Central memory CD8-positive, alpha-beta T cell (primary cell): ENCODE measurements around the gene ABCA2.

Source experiments
- ATAC-seq: fragments of 150-1000 bp; cut with Tn5 transposase; replicated peaks from 2 replicates; pipeline ENCODE4 v1.10.0; 2022; ENCODE audit warnings: mild to moderate bottlenecking, moderate FRiP score, moderate number of reproducible peaks; ENCODE audit not compliant: poor library complexity, severe bottlenecking; ENCODE audit errors: extremely low read depth
- DNase-seq, 2 donors: peaks; one replicate each; pipeline ENCODE4 v3.0.0; 2021; ENCODE audit warnings: low spot score in 2 of 2
- H3K27ac Mint-ChIP-seq: one replicate; pipeline ENCODE4 v1.8.0; 2022; ENCODE audit warnings: low read depth, mild to moderate bottlenecking, moderate library complexity, mixed read lengths
- H3K27me3 Mint-ChIP-seq: one replicate; pipeline ENCODE4 v1.8.0; 2022; ENCODE audit warnings: mixed read lengths
- H3K36me3 Mint-ChIP-seq: one replicate; pipeline ENCODE4 v1.8.0; 2022; ENCODE audit warnings: mild to moderate bottlenecking, moderate library complexity, mixed read lengths; ENCODE audit not compliant: insufficient read depth
- H3K4me1 Mint-ChIP-seq: one replicate; pipeline ENCODE4 v1.8.0; 2022; ENCODE audit warnings: mixed read lengths
- H3K4me3 Mint-ChIP-seq: one replicate; pipeline ENCODE4 v1.8.0; 2022; ENCODE audit warnings: mild to moderate bottlenecking, moderate library complexity, mixed read lengths
- H3K9me3 Mint-ChIP-seq: one replicate; pipeline ENCODE4 v1.8.0; 2022; ENCODE audit warnings: mixed read lengths

Gene ABCA2

DNA sequence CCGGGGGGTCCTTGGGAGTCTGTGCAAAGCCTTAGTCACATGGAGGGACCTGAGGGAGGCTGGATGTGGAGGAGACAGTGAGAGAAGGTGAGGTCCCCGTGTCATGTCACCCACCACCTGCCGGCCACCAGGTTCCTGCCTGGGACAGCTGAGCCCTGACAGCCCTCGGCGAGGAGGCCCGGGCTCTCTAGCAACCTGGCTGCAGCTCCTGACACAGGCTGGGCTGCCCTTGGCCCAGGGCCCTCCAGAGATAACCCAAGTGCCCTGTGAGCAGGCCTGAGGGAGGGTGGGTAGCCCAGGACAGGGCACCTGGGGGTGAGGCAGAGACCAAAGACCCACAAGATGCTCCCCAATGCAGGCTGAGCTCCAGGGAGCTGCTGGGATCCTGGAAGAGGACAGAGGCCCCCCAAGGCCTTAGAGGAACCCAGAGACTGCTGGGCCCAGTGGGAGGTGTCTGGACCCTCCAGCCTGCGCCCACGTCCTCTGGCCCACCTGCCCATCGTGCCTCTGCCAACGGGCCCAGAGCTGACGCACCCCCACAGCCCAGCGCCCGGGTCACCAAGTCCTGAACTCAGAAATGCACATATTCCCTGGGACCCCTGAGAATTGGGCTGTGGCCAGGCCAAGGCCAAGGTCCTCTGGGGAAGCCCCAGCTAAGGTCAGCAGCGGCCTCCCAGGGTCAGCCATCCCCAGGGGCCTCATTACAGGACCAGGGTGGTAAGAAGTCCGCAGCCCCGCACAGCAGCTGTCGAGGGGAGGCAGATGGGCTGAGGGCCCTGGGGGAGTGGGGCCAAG, 59.5 kb downstream of the ABCA2 start:
- H3K36me3 Mint-ChIP-seq: peaks cover 11% of the 10 kb centered on the region
- peaks cover 32% of the 10 kb centered on the region for H3K4me1 Mint-ChIP-seq
- DNase-seq (no peak), ATAC-seq (no peak)
- no peaks in the 10 kb centered on the region for H3K27me3 Mint-ChIP-seq
- H3K27ac Mint-ChIP-seq: no peak overlapping the region
- no peak overlapping the region for H3K4me3 Mint-ChIP-seq
- H3K9me3 Mint-ChIP-seq: no peaks in the 10 kb centered on the region

DNA sequence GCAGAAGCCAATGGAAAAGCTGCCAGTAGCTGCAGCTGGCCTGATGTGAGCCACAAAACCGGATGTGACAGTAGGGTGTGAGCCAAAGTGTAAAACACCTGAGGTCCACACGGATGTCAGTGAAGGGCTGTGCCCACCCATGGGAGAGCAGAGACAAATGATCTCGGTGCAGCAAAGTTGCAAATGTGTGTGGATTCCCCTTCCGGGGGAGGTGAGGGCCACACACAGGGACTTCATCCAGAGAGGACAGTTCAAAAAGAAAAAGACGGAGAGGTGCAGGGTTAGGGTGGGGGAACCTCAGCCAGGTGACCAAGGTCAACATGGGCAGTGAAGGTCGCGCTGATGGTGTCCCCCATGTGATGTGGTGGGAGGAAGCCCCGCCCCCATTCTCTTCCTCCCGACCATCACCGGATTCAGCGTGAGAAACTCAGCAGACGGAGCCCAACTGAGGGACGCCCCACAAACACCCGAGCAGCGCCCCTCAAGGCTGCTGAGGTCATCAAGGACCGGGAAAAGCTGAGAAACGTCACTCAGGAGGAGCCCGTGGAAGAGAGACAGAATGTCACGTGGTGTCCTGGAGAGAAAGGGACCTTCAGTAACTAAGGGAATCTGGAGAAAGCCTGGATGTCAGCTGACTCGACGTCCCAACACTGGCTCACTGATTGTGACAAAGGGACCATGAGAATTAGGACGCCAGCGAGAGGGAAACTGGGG, 62.1 kb downstream of the ABCA2 start:
- peak in 1 of 2 donors; percentile 51 for DNase-seq

DNA sequence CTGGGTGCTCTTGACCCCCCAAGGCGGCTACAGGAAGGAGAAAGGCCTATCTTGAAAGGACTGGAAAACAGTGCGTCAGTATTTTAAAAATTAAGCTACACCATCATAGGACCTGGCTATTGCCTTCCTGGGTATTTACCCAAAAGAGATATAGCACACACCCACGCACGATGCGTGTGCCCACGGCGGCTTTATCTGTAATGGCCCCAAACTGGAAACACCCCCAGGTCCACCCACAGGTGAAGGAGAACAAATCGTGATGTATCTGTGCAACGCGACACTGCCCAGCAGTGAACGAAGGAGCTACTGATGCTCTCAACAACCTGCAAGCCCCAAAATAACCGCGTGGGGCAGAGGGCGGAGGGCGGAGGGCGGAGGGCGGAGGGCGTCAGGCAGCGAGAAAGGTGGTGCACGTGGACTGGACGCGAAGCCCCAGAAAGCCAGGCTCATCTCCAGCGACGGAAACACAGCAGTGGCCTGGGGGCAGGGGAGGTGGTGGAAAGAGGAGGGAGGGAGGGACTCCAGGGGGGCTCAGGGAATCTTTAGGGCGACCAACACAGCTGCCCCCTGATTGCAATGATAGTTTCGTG, 63.1 kb downstream of the ABCA2 start:
- Mint-ChIP-seq H3K9me3 (no peaks in the 10 kb centered on the region), H3K4me3 (no peak overlapping the region), H3K36me3 (peaks cover 12% of the 10 kb centered on the region), H3K27ac (peak overlapping the region; percentile 93), H3K4me1 (peaks cover 56% of the 10 kb centered on the region), H3K27me3 (no peaks in the 10 kb centered on the region)
- DNase-seq: no peak
- ATAC-seq: no peak

More for the DNA sequence above, 62.1 kb downstream of the ABCA2 start:
- peak overlapping the region; percentile 93 for H3K27ac Mint-ChIP-seq
- no peaks in the 10 kb centered on the region for H3K27me3 Mint-ChIP-seq
- H3K9me3 Mint-ChIP-seq: no peaks in the 10 kb centered on the region
- H3K4me1 Mint-ChIP-seq: peaks cover 52% of the 10 kb centered on the region
- peak; percentile 76 for ATAC-seq
- peak overlapping the region; percentile 77 for H3K4me3 Mint-ChIP-seq
- H3K36me3 Mint-ChIP-seq: peaks cover 11% of the 10 kb centered on the region

DNA sequence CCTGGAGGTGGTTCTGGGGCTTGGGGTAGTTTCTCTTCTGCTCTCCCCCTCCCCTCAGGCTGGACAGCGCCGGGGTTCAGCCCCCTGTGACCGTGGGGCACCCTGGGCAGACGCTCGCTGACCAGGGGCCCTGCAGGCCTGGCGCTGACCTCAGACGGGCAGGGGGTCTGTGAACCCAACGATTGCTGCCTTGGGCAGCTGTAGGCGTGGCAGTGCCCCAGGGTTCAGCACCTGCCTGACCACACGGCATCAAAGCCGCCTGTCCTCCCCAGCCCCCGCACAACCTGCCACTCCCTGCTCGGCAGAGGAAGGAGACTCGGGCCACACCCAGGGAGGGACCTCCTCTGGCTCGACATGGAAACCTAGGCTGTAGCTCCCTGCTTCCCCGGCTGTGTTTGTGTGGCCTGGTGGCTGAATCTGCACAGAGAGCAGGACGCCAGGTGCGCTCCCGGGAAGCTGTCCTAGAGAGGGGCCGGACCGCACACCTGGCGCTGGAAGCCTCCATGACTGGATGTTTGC, 63.8 kb downstream of the ABCA2 start:
- H3K4me3 Mint-ChIP-seq: no peak overlapping the region
- no peak for ATAC-seq
- DNase-seq: no peak
- H3K27me3 Mint-ChIP-seq: no peaks in the 10 kb centered on the region
- peaks cover 12% of the 10 kb centered on the region for H3K36me3 Mint-ChIP-seq
- H3K9me3 Mint-ChIP-seq: no peaks in the 10 kb centered on the region
- peaks cover 57% of the 10 kb centered on the region for H3K4me1 Mint-ChIP-seq
- H3K27ac Mint-ChIP-seq: no peak overlapping the region

DNA sequence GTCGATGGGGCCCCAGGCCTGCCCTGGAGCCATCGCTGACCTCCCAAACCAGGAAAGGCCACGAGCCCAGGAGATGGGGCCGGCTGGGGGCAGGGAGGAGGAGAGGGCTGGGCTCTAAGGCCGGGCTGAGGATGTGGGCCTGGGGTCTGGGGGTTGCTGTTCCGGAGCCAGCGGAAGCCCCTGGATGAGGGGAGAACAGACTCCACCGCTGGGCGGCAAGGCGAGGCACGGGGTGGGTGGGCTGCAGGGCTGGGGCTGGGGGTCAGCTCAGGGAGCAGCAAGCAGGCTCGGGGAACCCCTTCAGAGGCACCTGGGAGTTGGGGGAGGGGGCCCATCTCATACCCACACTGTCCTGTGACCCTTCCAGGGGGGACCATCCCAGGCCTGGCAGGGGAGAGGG, 64.3 kb downstream of the ABCA2 start:
- H3K36me3 Mint-ChIP-seq: peaks cover 12% of the 10 kb centered on the region
- no peaks in the 10 kb centered on the region for H3K27me3 Mint-ChIP-seq
- ATAC-seq (no peak), DNase-seq (no peak)
- H3K9me3 Mint-ChIP-seq: no peaks in the 10 kb centered on the region
- H3K4me3 Mint-ChIP-seq: peak overlapping the region; percentile 13
- H3K4me1 Mint-ChIP-seq: peaks cover 62% of the 10 kb centered on the region
- no peak overlapping the region for H3K27ac Mint-ChIP-seq

GRCh38 chr9:136963341-136963740, 64.7 kb downstream of the ABCA2 start:
- H3K36me3 Mint-ChIP-seq: peaks cover 12% of the 10 kb centered on the region
- DNase-seq: no peak
- peak overlapping the region; percentile 13 for H3K4me3 Mint-ChIP-seq
- H3K4me1 Mint-ChIP-seq: peaks cover 66% of the 10 kb centered on the region
- H3K27ac Mint-ChIP-seq: no peak overlapping the region
- H3K27me3 Mint-ChIP-seq: no peaks in the 10 kb centered on the region
- no peaks in the 10 kb centered on the region for H3K9me3 Mint-ChIP-seq
- ATAC-seq: no peak

DNA sequence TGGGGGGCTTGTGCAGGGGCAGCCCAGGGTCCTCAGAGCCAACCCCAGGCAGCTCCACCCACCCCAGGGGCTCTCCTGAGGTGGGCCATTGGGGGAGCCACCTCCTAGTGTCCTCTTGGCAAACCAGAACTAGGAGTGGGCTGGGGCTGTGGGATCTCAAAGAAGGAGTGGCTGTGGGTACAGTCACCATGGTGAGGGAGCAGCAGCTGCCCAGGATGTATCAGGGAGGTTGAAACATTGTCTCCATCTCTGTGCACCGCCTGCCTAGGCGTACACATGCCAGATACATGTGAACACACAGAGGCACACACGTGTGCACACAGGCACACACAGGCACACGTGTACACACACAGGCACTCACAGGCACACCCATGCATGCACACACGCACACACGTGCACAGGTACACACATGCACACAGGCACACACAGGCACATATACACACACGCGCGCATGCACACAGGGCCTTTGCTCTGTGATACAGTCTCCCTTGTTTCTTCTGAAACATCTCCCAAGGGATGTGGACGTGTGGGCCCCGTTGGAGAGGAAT, 65.3 kb downstream of the ABCA2 start:
- peak overlapping the region; percentile 13 for H3K4me3 Mint-ChIP-seq
- no peak for ATAC-seq
- H3K27ac Mint-ChIP-seq: no peak overlapping the region
- H3K36me3 Mint-ChIP-seq: peaks cover 11% of the 10 kb centered on the region
- H3K27me3 Mint-ChIP-seq: no peaks in the 10 kb centered on the region
- peaks cover 72% of the 10 kb centered on the region for H3K4me1 Mint-ChIP-seq
- DNase-seq: no peak
- H3K9me3 Mint-ChIP-seq: no peaks in the 10 kb centered on the region

DNA sequence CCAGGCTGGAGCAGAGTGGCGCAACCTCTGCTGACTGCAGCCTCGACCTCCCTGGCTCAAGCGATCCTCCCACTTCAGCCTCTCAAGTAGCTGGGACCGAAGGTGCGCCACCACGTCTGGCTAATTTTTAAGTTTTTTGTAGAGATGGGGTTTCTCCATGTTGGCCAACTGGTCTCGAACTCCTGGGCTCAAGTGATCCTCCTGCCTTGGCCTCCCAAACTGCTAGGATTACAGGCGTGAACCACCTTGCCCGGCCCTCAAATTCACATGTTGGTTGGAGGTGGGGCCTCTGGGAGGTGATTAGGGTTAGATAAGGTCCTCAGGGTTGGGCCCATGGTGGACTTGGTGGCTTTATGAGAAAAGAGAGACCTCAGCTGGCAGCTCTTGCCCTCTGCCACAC, 65.9 kb downstream of the ABCA2 start:
- Mint-ChIP-seq H3K27me3 (no peaks in the 10 kb centered on the region), H3K4me1 (peaks cover 71% of the 10 kb centered on the region), H3K36me3 (peaks cover 8% of the 10 kb centered on the region), H3K4me3 (peak overlapping the region; percentile 25), H3K9me3 (no peaks in the 10 kb centered on the region), H3K27ac (peak overlapping the region; percentile 65)
- no peak for DNase-seq
- no peak for ATAC-seq

DNA sequence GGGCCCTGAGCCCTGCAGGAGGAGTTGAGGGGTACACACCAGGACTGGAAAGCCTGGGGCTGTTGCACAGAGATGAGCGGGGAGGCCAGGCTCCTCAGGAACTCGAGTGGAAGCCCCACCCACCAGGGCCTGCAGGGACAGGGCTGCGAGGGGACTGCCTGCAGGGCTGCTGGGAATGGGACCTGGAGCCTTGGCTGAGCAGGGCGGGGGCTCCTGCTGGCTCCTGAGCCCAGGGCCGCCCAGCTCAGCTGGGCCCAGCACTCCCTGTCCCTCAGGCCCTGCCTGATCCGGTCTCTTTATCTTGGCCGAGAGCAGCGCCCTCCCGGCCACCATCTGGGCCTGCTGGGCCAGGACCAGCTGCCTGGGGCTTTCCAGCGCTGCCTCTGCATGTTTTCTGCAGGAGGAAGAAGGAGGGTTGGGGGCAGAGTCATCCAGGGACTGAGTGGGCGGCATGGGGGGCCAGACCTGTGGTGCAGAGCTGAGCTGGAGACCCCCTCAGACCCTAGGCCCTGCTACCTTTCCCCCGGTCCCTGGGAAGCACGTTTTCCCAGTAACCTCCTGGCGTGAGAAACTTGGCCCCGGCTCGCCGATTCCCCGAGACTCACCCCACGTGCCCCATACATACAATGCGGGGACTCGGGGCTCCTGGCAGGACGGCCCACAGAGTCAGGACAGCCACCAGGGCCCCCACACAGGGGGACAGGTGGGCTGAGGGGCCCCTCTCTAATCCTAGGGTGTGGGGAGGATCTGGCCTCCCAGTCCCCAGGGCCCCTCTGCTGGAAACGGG, 66.6 kb downstream of the ABCA2 start:
- peaks cover 7% of the 10 kb centered on the region for H3K36me3 Mint-ChIP-seq

DNA sequence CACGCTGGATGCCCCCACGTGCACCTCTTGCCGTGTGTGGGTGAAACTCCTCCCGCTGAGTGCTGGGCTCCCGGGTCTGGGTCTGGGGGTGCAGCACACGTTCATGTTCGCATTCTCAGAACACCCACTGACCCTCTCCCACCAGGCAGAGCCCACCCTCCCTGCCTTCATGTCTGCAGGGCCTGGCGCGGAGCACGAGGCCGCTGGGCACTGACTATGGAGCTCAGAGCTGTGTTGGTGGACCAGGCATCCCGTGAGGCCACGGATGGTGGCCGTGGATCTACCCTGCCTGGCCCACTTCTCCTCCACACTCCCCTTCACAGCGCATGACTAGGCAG, 67.1 kb downstream of the ABCA2 start:
- ATAC-seq (no peak), DNase-seq (no peak)
- H3K27me3 Mint-ChIP-seq: no peaks in the 10 kb centered on the region
- peak overlapping the region; percentile 76 for H3K4me3 Mint-ChIP-seq
- peaks cover 62% of the 10 kb centered on the region for H3K4me1 Mint-ChIP-seq
- no peak overlapping the region for H3K27ac Mint-ChIP-seq
- H3K9me3 Mint-ChIP-seq: no peaks in the 10 kb centered on the region
- H3K36me3 Mint-ChIP-seq: peaks cover 5% of the 10 kb centered on the region

More for the DNA sequence above, 66.6 kb downstream of the ABCA2 start:
- Mint-ChIP-seq H3K27ac (peak overlapping the region; percentile 65), H3K27me3 (no peaks in the 10 kb centered on the region), H3K4me3 (peak overlapping the region; percentile 76), H3K9me3 (no peaks in the 10 kb centered on the region), H3K4me1 (peaks cover 67% of the 10 kb centered on the region)
- DNase-seq: no peak
- no peak for ATAC-seq

GRCh38 chr9:136960212-136960937, 67.7 kb downstream of the ABCA2 start:
- DNase-seq: peak in 1 of 2 donors; percentile 58
- H3K36me3 Mint-ChIP-seq: peaks cover 2% of the 10 kb centered on the region
- peak overlapping the region; percentile 76 for H3K4me3 Mint-ChIP-seq
- H3K27ac Mint-ChIP-seq: peak overlapping the region; percentile 87
- H3K4me1 Mint-ChIP-seq: peaks cover 57% of the 10 kb centered on the region
- H3K27me3 Mint-ChIP-seq: no peaks in the 10 kb centered on the region
- ATAC-seq: peak; percentile 87
- H3K9me3 Mint-ChIP-seq: no peaks in the 10 kb centered on the region
